Tibial nerve (tissue), 4 donors: ENCODE data around the gene SERPINB11.

Experiments
- EP300 ChIP-seq, 2 donors: sonication (generic); formaldehyde crosslinking; IDR thresholded peaks; one replicate each; pipeline ENCODE4 v1.6.1; 2017; ENCODE audit warnings: antibody characterized with exemption in 2 of 2, mild to moderate bottlenecking in 1 of 2
- POLR2A ChIP-seq, 2 donors: fragments of 450-650 bp; IDR thresholded peaks; one replicate each; pipeline ENCODE4 v1.6.1; 2017; ENCODE audit warnings: antibody characterized with exemption in 2 of 2, mild to moderate bottlenecking in 2 of 2, moderate library complexity in 2 of 2
- TF ChIP-seq, protein P1 (sequence below), 5 experiments: fragments of 200-600 bp in 3 of 5; fragments of 450-650 bp in 2 of 5; sonication (generic) in 3 of 5; IDR thresholded peaks; one replicate each; pipeline ENCODE4 v1.5.1; 2016 to 2019; ENCODE audit warnings: antibody characterized with exemption in 5 of 5, mild to moderate bottlenecking in 3 of 5, moderate library complexity in 2 of 5

DNA sequence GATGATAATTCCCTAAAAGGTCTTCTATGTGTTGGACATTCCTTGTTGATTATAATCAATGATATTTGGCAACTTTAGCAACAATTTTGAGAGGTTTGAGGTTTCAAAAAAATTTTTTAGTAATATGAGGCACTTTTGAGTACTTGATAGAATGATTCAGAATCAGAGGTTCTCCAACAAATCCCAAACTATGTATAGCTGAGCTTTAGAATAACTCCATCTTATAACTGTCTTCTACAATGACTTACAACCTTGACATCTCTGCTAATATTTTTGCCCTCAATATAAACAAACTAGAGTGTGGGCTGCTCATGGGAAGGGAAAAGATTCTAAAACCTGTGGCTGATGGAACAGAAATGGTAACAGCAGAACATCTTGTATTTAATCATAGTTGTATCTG, 50.9 kb downstream of the SERPINB11 start:
- TF ChIP-seq EP300 (IDR thresholded peaks at IDR 0.05): no peak
- TF ChIP-seq, protein P1, sequence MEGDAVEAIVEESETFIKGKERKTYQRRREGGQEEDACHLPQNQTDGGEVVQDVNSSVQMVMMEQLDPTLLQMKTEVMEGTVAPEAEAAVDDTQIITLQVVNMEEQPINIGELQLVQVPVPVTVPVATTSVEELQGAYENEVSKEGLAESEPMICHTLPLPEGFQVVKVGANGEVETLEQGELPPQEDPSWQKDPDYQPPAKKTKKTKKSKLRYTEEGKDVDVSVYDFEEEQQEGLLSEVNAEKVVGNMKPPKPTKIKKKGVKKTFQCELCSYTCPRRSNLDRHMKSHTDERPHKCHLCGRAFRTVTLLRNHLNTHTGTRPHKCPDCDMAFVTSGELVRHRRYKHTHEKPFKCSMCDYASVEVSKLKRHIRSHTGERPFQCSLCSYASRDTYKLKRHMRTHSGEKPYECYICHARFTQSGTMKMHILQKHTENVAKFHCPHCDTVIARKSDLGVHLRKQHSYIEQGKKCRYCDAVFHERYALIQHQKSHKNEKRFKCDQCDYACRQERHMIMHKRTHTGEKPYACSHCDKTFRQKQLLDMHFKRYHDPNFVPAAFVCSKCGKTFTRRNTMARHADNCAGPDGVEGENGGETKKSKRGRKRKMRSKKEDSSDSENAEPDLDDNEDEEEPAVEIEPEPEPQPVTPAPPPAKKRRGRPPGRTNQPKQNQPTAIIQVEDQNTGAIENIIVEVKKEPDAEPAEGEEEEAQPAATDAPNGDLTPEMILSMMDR (IDR thresholded peaks at IDR 0.05): no peak
- no peak for TF ChIP-seq POLR2A (IDR thresholded peaks at IDR 0.05)
